ENCODE measurements around the gene CYREN. TPM values are rescaled to one million over a fixed set of nuclear protein-coding genes. Genes with fewer than 3 reads are reported as not detected.

The CYREN gene
- 66.7 to 83.3 TPM (median 69.3 TPM) in 5 replicates for total RNA-seq (2022; extraction: Qiagen RNA extraction; ENCODE audit: low read depth)

GRCh38 chr7:135170274-135170997, at the start of gene CYREN:
TSS of gene CYREN (minus strand) at chr7:135170707. CDS start at chr7:135168922, 1,785 bp downstream.

GRCh38 chr7:135211179-135211945, 40.9 kb upstream of the CYREN start, which contains the start of gene WDR91:
TSS of gene WDR91 (minus strand) at chr7:135211526. CDS start at chr7:135211502, 24 bp downstream.

DNA sequence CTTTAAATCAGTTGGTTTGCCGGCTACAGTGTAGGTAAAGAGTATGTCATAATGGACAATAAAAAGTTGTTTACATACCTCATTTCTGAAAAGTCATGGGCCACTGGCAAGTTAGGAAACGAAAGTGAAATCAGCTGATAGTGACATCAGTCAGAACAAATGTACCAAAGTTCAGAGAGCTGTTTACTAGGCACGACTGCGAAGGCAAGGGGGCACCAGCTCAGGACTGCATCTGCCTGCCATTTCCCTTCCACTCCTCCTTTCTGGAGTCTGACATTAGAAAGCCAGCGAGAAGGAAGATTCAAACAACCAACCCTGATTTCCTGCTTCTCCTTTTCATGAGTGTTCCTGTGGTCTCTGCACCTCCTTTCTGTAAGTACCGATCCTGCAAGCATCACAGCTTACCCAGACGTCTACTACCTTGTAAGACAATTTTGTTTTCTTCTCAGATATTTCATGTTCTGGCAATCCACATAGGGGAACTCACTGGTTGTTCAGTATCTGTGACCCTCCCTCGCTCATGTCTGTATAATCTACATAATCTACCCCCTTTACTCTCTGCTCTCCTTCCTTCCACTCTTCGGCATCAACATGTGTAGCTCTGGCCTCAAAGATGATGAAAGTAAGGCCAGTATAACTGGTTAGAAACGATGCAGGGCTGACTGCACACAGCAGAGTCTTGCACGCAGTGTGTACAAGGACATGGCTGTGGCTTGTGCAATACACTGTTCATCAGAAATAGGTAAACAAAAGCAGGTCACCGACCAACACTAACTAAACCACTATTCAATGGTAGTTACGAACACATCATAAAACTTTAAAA, 22.4 kb downstream of the CYREN start, which contains the start of gene TMEM140:
Gene TMEM140 (plus strand): TSS at position 174 of the 823 bp plus-strand sequence. CDS start 16,370 bp downstream, outside the sequence.

Other genes with a start within 250 kb of the CYREN start
- 0.66 to 1.5 TPM (median 1.1 TPM) in 5 replicates for gene AGBL3, start 184.2 kb downstream of the CYREN start, total RNA-seq (2022; extraction: Qiagen RNA extraction; ENCODE audit: low read depth)
- gene TMEM140, start 22.6 kb downstream of the CYREN start, total RNA-seq (2022; extraction: Qiagen RNA extraction; ENCODE audit: low read depth) = 1.1 to 2.0 TPM (median 1.4 TPM) in 5 replicates
- 5.2 to 7.8 TPM (median 6.4 TPM) in 5 replicates for gene WDR91, start 40.8 kb upstream of the CYREN start, total RNA-seq (2022; extraction: Qiagen RNA extraction; ENCODE audit: low read depth)
- not detected in 5 replicates for gene STRA8, start 63.1 kb upstream of the CYREN start, total RNA-seq (2022; extraction: Qiagen RNA extraction; ENCODE audit: low read depth)

Data from A549 treated with RU486 at 1 μM for 4 hours (cell line).